T-helper 2 cell treated with Interferon-gamma antibody and Interleukin-4, amounts not matched to agents 100 ng/mL and 5 ng/mL, for 36 hours (primary cell): ENCODE results near the gene TM9SF1. TPM values are rescaled to one million over a fixed set of nuclear protein-coding genes. Genes with fewer than 3 reads are reported as not detected.

Experiments
- intact Hi-C: fragments of 100-400 bp; cut with micrococcal nuclease; formaldehyde crosslinking; loops from one replicate; pipeline ENCODE4 v1.15.1; 2023
- total RNA-seq: library from RNA; stranded (reverse); gene quantifications from 2 replicates; pipeline ENCODE4 v1.2.3, GENCODE V29; 2022

The TM9SF1 gene
- 41.2 and 42.6 TPM in 2 replicates for total RNA-seq

GRCh38 chr14:24195186-24196070 lies at the start of gene TM9SF1:
TM9SF1 (minus strand) TSS chr14:24195441; CDS start chr14:24195019, 422 bp downstream.
- intact Hi-C loops = loop anchor here (1.0 to 5.0 kb wide), 3 partner anchors 18 to 247 kb away; partner anchors contain the start of genes CHMP4A, RABGGTA and SDR39U1

DNA sequence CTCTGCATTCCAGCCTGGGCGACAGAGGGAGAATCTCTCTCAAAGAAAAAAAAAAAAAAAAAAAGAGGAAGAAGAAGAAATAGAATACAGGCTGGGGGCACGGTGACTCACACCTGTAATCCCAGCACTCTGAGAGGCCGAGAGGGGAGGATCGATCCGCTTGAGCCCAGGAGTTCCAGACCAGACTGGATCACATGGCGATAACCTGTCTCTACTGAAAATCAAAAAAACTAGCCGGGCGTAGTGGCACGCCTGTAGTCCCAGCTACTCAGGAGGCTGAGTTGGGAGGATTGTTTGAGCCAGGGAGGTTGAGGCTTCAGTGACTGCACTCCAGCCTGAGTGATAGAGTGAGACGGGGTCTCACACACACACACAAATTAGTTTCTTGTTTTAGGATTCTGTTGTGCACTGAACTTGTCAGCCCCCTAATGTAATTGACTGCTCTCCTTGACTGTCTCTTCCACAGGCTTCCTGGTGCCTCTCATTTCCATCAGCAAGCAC lies 48.1 kb upstream of the TM9SF1 start:
- intact Hi-C loops = loop anchor here (10.0 kb wide), 1 partner anchor 431 kb away; no protein-coding TSS in a partner anchor

- intact Hi-C loops = loop anchor here (1.0 to 10.0 kb wide), 12 partner anchors 10 to 433 kb away; partner anchors contain the start of genes DCAF11, DHRS1, GMPR2 and IPO4
These were observed 46.7 kb upstream of the TM9SF1 start for GRCh38 chr14:24241829-24242443.

DNA sequence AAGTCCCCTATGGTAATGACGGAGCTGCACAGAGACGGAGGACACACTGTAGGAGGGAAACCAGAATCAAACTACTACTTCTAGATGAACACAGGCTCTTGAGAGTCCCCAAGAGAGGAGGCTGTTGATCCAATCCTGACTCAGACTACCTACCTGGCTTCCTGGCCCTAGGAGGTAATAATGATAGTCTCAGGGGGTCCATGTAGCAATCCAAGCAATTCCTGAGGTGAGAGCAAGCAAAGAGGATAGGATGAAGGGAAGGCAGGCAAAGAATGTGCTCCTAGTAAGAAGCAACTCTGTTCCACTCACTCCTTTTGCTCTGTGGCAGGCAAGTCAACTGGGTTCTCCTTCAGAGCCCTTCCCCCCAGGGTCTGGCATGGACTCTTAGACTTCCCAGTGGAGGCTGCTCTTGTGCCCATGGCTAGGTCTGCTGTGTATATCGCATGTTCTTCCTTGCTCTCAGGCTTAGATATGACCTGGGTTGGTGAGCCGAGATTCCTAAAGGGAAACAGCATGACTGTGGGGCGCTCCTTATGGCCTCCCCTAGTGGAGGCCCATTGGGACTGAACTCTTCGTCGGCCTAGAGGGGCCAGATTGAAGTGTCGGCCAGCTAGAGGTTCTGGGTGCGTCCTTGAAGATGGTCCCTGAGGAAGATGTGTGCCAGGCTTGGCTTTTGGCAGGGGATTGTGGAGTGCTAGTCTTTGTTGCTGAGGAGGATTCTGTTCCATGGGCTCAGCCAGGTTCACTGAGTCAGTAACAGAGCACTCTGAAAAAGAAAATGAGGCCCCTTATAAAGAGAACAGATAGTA lies 45.1 kb upstream of the TM9SF1 start:
- intact Hi-C loops = loop anchor here (10.0 kb wide), 1 partner anchor 434 kb away; no protein-coding TSS in a partner anchor

- intact Hi-C loops = no loop called here
These were observed 43.3 kb upstream of the TM9SF1 start for GRCh38 chr14:24238527-24239037.

DNA sequence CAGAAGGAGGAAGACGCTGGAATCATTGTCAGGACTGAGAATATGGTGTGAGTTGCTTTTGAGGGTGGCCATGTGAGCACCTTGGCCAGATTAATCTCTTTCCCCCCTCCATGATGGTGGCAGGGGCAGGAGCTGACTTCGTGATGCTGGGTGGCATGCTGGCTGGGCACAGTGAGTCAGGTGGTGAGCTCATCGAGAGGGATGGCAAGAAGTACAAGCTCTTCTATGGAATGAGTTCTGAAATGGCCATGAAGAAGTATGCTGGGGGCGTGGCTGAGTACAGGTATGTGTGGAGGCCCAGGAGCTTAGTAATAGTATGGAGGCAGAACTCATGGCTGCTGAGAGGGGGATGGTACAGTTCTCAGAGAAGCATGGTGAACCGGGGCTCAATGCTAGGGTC lies 42.9 kb upstream of the TM9SF1 start:
- intact Hi-C loops = no loop called here

- intact Hi-C loops = no loop called here
These were observed 42.3 kb upstream of the TM9SF1 start for GRCh38 chr14:24237463-24237955.

DNA sequence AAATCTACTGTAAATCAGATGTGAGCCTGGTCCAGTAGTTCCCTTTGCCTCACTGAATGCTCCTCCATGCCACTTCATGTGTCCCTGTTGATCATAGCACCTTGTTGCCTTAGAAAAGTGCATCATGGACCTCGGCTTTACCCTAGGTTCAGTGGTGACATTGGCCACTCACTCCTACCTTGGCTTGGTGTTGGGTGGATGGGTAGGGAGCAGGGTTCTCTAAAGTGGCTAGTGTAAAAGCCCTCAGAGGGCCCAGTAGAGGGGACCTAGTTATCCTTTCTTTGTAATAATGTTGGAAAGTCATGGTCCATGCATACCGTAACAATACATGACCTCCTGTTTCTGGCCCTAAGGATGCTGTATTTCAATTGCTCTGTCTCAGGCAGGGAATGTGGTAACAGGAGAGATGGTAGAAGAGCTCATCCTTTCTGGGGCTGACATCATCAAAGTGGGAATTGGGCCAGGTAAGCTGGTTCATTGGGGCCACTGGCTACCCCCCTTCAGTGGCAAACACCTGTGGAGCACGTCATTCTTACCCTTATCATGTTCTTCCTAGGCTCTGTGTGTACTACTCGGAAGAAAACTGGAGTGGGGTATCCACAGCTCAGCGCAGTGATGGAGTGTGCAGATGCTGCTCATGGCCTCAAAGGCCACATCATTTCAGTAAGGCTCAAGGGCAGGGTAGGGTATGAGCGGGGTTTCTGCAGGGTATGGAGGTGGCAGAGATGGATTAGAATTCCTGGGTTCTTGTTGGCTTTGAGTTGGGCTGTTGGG lies 41.6 kb upstream of the TM9SF1 start:
- intact Hi-C loops = no loop called here

DNA sequence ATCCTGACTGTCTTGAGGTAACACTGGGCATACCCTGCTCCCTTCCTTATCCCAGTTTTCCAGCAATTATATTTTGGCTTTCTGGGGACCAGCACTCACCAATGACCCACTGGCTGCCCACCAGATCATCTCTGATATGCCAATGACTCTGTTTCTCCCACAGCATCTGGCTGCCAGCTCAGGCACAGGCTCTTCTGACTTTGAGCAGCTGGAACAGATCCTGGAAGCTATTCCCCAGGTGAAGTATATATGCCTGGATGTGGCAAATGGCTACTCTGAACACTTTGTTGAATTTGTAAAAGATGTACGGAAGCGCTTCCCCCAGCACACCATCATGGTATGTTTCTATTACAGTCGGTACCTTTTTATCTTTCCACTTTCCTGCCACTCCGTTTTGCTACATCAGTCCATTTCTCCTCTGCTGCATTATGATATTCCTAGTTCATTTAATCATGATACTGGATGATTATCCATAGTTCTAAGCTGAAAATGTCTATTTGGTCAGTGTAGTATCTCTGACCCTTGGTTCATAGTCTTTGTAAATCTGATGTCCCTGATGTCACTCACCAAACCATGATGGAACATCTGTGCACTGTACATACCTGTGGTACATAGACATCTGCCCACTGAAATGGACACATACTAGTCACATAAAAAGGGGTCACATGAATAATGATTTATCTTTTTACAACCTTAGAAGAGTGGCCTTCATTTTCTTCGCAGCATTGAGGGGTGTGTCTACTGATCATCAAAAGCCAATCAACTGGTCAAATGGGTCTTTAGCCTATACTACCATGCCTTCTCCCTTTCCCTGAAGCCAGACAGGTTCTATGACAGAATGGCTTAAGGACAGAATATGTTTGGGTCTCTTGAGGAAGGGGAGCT lies 40.8 kb upstream of the TM9SF1 start:
- intact Hi-C loops = no loop called here

GRCh38 chr14:24234095-24235005 lies 39.1 kb upstream of the TM9SF1 start:
- intact Hi-C loops = no loop called here

DNA sequence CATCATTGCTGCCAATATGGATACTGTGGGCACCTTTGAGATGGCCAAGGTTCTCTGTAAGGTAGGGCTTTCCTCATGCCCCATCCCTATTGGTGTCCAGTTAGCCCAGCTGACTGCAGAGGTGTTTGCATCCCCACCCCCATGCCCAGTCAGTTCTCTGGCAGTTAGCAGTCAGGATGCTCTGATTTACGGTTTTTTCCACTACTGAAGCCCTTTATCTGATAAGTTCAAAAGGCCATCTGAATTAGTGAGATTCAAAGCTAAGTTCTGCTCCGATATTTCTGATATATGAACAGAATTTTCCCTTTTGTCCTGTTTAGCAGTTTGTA lies 38.3 kb upstream of the TM9SF1 start:
- intact Hi-C loops = loop anchor here (2.0 kb wide), 1 partner anchor 45 kb away; the partner anchor contains the start of gene IPO4

DNA sequence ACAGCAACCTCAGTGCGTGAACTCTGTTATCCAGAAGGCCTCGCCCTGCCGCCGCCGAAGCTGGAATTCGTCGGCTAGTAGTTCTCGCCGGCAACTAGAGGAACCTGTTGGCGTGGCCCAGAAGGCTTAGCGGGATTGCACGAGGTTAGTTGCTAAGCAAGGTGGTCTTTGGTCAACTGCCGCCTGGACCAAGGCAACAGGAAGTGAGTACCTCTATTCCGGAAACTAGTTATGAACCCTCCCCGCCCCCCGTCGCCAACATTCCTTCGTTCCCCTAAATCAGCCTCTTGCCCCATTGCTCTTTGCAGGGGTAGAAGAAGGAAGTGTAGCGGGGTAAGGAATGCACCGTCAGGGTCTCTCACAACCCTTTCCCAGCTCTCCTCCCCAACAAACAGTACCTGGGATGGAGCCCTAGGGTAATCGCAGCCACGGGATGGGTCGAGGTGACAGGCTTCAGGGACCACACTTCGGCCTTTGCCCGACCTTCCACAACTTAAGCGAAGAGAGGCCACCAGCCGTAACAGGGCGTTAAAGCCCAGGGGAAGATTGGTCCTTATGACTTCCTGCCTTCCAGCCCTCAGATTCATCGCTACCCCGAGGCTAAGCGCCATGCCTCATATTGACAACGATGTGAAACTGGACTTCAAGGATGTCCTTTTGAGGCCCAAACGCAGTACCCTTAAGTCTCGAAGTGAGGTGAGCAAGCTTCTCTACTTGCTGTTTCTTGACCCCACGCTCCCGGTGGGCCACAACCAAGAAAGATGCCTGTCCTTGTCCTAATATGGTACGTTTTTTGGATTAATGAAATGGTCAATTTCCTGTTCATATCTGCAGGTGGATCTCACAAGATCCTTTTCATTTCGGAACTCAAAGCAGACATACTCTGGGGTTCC lies 37.6 kb upstream of the TM9SF1 start, which contains the start of gene GMPR2:
Gene GMPR2 (plus strand): TSS at position 285 of the 893 bp plus-strand sequence. CDS start 325 bp downstream, at position 610.
- intact Hi-C loops = loop anchor here (1.0 to 2.0 kb wide), 6 partner anchors 9 to 209 kb away; partner anchors contain the start of genes EMC9, IPO4, MDP1 and RABGGTA

GRCh38 chr14:24232121-24232644 lies 36.9 kb upstream of the TM9SF1 start, which contains the start of gene NEDD8:
NEDD8 (minus strand) TSS chr14:24232367; CDS start chr14:24232267, 100 bp downstream.
- intact Hi-C loops = loop anchor here (1.0 to 2.0 kb wide), 6 partner anchors 10 to 210 kb away; partner anchors contain the start of genes EMC9, IPO4, MDP1 and RABGGTA

- intact Hi-C loops = loop anchor here (1.0 to 2.0 kb wide), 6 partner anchors 11 to 211 kb away; partner anchors contain the start of genes EMC9, IPO4, MDP1 and RABGGTA
These were observed 36.3 kb upstream of the TM9SF1 start for GRCh38 chr14:24231263-24232120.

DNA sequence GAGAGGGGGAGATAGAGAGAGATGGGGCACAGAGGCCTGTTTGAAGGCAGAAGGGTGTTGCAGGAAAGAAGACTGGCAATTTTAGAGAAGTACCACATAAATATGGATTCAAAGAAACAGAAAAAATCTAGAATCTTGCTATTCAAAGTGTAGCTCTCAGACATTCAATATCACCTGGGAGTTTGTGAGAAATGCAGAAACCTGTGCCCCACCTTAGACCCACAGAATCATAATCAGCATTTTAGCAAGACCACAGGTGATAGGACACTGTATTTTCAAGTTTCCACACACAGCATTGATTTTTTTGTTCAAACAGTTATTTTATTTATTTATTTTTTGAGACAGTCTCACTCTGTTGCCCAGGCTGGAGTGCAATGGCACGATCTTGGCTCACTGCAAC lies 33.7 kb upstream of the TM9SF1 start:
- intact Hi-C loops = no loop called here
